HepG2 (cell line): ENCODE results near the gene RNF40. TPM values are rescaled to one million over a fixed set of nuclear protein-coding genes. Genes with fewer than 3 reads are reported as not detected.

Experiments
- ADNP ChIP-seq: sonication (generic); formaldehyde crosslinking; IDR thresholded peaks from 2 replicates; pipeline ENCODE4 v1.4.0; 2020; ENCODE audit warnings: missing genetic modification reagents
- CSRNP1 ChIP-seq: sonication (generic); formaldehyde crosslinking; IDR thresholded peaks from 2 replicates; pipeline ENCODE4 v1.8.1; 2023; ENCODE audit warnings: mild to moderate bottlenecking, missing genetic modification reagents
- HINFP ChIP-seq: sonication (generic); formaldehyde crosslinking; IDR thresholded peaks from 2 replicates; pipeline ENCODE4 v1.4.0; 2020; ENCODE audit warnings: low read depth, mild to moderate bottlenecking, missing genetic modification reagents
- IRX3 ChIP-seq: sonication (generic); formaldehyde crosslinking; IDR thresholded peaks from 2 replicates; pipeline ENCODE4 v1.8.1; 2023; ENCODE audit warnings: mild to moderate bottlenecking, low read depth, missing genetic modification reagents, borderline replicate concordance
- NCOA5 ChIP-seq: sonication (generic); formaldehyde crosslinking; IDR thresholded peaks from 2 replicates; pipeline ENCODE4 v1.4.0; 2020; ENCODE audit warnings: missing genetic modification reagents
- NFIB ChIP-seq: sonication (generic); formaldehyde crosslinking; IDR thresholded peaks from 2 replicates; pipeline ENCODE4 v1.9.0; 2021; ENCODE audit warnings: missing genetic modification reagents, mild to moderate bottlenecking, borderline replicate concordance
- POLR2A ChIP-seq, 2 experiments: IDR thresholded peaks; 2 replicates each; pipeline ENCODE4 v1.6.1; 2011; ENCODE audit warnings: low read depth in 2 of 2, low read length in 2 of 2, mild to moderate bottlenecking in 1 of 2, moderate library complexity in 1 of 2; ENCODE audit not compliant: insufficient read depth in 1 of 2
- RNF219 ChIP-seq: sonication (generic); formaldehyde crosslinking; IDR thresholded peaks from 2 replicates; pipeline ENCODE4 v1.5.0; 2020; ENCODE audit warnings: mild to moderate bottlenecking, missing genetic modification reagents
- TAF1 ChIP-seq: sonication (generic); formaldehyde crosslinking; IDR thresholded peaks from 2 replicates; pipeline ENCODE4 v1.4.0; 2020; ENCODE audit warnings: missing genetic modification reagents
- TEAD3 ChIP-seq: optimal IDR thresholded peaks from 2 replicates; pipeline ENCODE3; 2016; ENCODE audit warnings: borderline replicate concordance
- YEATS4 ChIP-seq: sonication (generic); formaldehyde crosslinking; IDR thresholded peaks from 2 replicates; pipeline ENCODE4 v1.4.0; 2020; ENCODE audit warnings: missing genetic modification reagents, borderline replicate concordance
- ZC3H13 ChIP-seq: sonication (generic); formaldehyde crosslinking; IDR thresholded peaks from 2 replicates; pipeline ENCODE4 v1.8.1; 2023; ENCODE audit warnings: mild to moderate bottlenecking, missing genetic modification reagents, moderate library complexity
- ZFP37 ChIP-seq: sonication (generic); formaldehyde crosslinking; IDR thresholded peaks from 2 replicates; pipeline ENCODE4 v1.4.0; 2020; ENCODE audit warnings: missing genetic modification reagents, borderline replicate concordance
- ZNF646 ChIP-seq: sonication (generic); formaldehyde crosslinking; IDR thresholded peaks from 2 replicates; pipeline ENCODE4 v1.9.0; 2021; ENCODE audit warnings: mild to moderate bottlenecking, missing genetic modification reagents
- polyA plus RNA-seq, 8 experiments: library from polyadenylated mRNA; depleted of rRNA in 3 of 8; stranded (reverse) in 7 of 8; unstranded in 1 of 8; fragments of >200 nt; fragmentation: Illumina TruSeq in 4 of 8; extraction: Trizol in 4 of 8; gene quantifications; 2 replicates each; pipeline versions ENCODE4 v1.2.1 to v1.2.3, GENCODE V29; 2011 to 2016; ENCODE audit warnings: low read depth in 4 of 8, missing spikeins in 1 of 8, mixed read lengths in 1 of 8; ENCODE audit not compliant: insufficient read depth in 1 of 8
- total RNA-seq, 5 experiments: library from RNA; depleted of rRNA; stranded (reverse); fragments of >200 nt; fragmentation: Illumina TruSeq; extraction: Trizol; gene quantifications; 2 replicates each; pipeline ENCODE4 v1.2.3, GENCODE V29; 2016; ENCODE audit warnings: low read depth in 1 of 5
- TF ChIP-seq, protein P1 (sequence below): sonication (generic); formaldehyde crosslinking; IDR thresholded peaks from 2 replicates; pipeline ENCODE4 v1.9.0; 2021; ENCODE audit warnings: missing genetic modification reagents, borderline replicate concordance

The RNF40 gene
- total and polyA plus RNA-seq, 2 of the 13 experiments (the other 11 are each of a cell fraction or from before 2014, with no cell fraction given): 84.0 to 85.6 TPM

GRCh38 chr16:30786115-30786935 is 24.2 kb downstream of the RNF40 start (continued):
- TF ChIP-seq NFIB: no peak
- TF ChIP-seq RNF219 (CRISPR knock-in tag): no peak
- TF ChIP-seq TEAD3 (CRISPR knock-in tag): peak; percentile 50
- TF ChIP-seq TAF1 (CRISPR knock-in tag): no peak
- no peak; the same call in 1 of the 2 replicates for TF ChIP-seq ZFP37 (CRISPR knock-in tag)
- no peak for TF ChIP-seq YEATS4 (CRISPR knock-in tag)
- TF ChIP-seq, protein P1, sequence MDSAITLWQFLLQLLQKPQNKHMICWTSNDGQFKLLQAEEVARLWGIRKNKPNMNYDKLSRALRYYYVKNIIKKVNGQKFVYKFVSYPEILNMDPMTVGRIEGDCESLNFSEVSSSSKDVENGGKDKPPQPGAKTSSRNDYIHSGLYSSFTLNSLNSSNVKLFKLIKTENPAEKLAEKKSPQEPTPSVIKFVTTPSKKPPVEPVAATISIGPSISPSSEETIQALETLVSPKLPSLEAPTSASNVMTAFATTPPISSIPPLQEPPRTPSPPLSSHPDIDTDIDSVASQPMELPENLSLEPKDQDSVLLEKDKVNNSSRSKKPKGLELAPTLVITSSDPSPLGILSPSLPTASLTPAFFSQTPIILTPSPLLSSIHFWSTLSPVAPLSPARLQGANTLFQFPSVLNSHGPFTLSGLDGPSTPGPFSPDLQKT (CRISPR knock-in tag): 0 out of 2 replicates have a peak, but pooled peaks have one; percentile 48
- TF ChIP-seq ADNP: no peak
- TF ChIP-seq NCOA5 (CRISPR knock-in tag): no peak
- peak; percentile 15; the same call in 1 of the 2 replicates for TF ChIP-seq ZC3H13 (CRISPR knock-in tag)
- TF ChIP-seq POLR2A (IDR thresholded peaks at IDR 0.05; ENCODE audit: insufficient read depth in 1 of 2, low read depth in 2 of 2, low read length in 2 of 2): peak; percentile 29 to 41; a peak in 3 of 4 replicates
- TF ChIP-seq CSRNP1 (CRISPR knock-in tag): 0 out of 2 replicates have a peak, but pooled peaks have one; percentile 42
- 0 out of 2 replicates have a peak, but pooled peaks have one; percentile 42 for TF ChIP-seq HINFP (CRISPR knock-in tag)
- TF ChIP-seq ZNF646 (CRISPR knock-in tag): no peak
- no peak for TF ChIP-seq IRX3 (CRISPR knock-in tag)
